ENCODE data around the gene ATG14. TPM values are rescaled to one million over a fixed set of nuclear protein-coding genes. Genes with fewer than 3 reads are reported as not detected.

Gene ATG14
- total RNA-seq, 2 experiments from 2014 or later: 5.0 to 5.1 TPM

Other genes with a start within 250 kb of the ATG14 start
- gene DLGAP5, start 220.2 kb downstream of the ATG14 start, total RNA-seq: 10 to 100 TPM; 92.7 to 97.9 TPM
- gene FBXO34, start 140.4 kb downstream of the ATG14 start, total RNA-seq: 10 to 100 TPM; 19.8 to 22.0 TPM
- gene TBPL2, start 28.8 kb upstream of the ATG14 start, total RNA-seq: not detected
- 100 to 1,000 TPM; 126 to 134 TPM for gene KTN1, start 168.4 kb upstream of the ATG14 start, total RNA-seq